SK-N-SH treated with all-trans-retinoic acid at 6 μM for 48 hours (cell line): ENCODE measurements around the gene CRYGB.

ENCODE experiments used
- ATAC-seq: fragments of 200-7000 bp; cut with Tn5 transposase; 3 replicates; pipeline ENCODE4 v1.9.1; 2020; ENCODE audit warnings: mild to moderate bottlenecking, moderate library complexity
- ARNTL ChIP-seq: fragments of 450-650 bp; formaldehyde crosslinking; IDR thresholded peaks from 2 replicates; pipeline ENCODE4 v1.5.0; 2020; ENCODE audit warnings: low read depth, mild to moderate bottlenecking, moderate library complexity, borderline replicate concordance
- BACH2 ChIP-seq: fragments of 250-450 bp; sonication (Bioruptor Pico); IDR thresholded peaks from 2 replicates; pipeline ENCODE4 v1.9.0; 2021; ENCODE audit warnings: mild to moderate bottlenecking, borderline replicate concordance
- CREB5 ChIP-seq: fragments of 250-450 bp; sonication (Bioruptor Pico); IDR thresholded peaks from 2 replicates; pipeline ENCODE4 v1.5.1; 2020; ENCODE audit warnings: low read depth, mild to moderate bottlenecking, moderate library complexity
- CSDC2 ChIP-seq: fragments of 250-450 bp; sonication (Bioruptor Pico); IDR thresholded peaks from 2 replicates; pipeline ENCODE4 v1.5.0; 2020; ENCODE audit warnings: mild to moderate bottlenecking, moderate library complexity
- ESRRG ChIP-seq: fragments of 250-450 bp; sonication (Bioruptor Pico); IDR thresholded peaks from 2 replicates; pipeline ENCODE4 v1.6.1; 2021; ENCODE audit warnings: mild to moderate bottlenecking
- GLIS3 ChIP-seq: fragments of 250-450 bp; sonication (Bioruptor Pico); IDR thresholded peaks from 2 replicates; pipeline ENCODE4 v1.5.0; 2020; ENCODE audit warnings: mild to moderate bottlenecking, moderate library complexity
- ISL1 ChIP-seq: fragments of 250-450 bp; sonication (Bioruptor Pico); IDR thresholded peaks from 2 replicates; pipeline ENCODE4 v2.1.2; 2022; ENCODE audit warnings: mild to moderate bottlenecking, moderate library complexity
- OSR1 ChIP-seq: fragments of 250-450 bp; sonication (Bioruptor Pico); IDR thresholded peaks from 2 replicates; pipeline ENCODE4 v1.8.0; 2022; ENCODE audit warnings: moderate library complexity, mild to moderate bottlenecking, inconsistent platforms
- PATZ1 ChIP-seq: fragments of 250-450 bp; sonication (Bioruptor Pico); IDR thresholded peaks from 2 replicates; pipeline ENCODE4 v1.8.0; 2020; ENCODE audit warnings: mild to moderate bottlenecking, moderate library complexity, borderline replicate concordance
- PPARA ChIP-seq: fragments of 250-450 bp; sonication (Bioruptor Pico); IDR thresholded peaks from 2 replicates; pipeline ENCODE4 v1.5.0; 2020; ENCODE audit warnings: mild to moderate bottlenecking, borderline replicate concordance
- RARB ChIP-seq: fragments of 250-450 bp; sonication (Bioruptor Pico); IDR thresholded peaks from 2 replicates; pipeline ENCODE4 v1.8.0; 2021; ENCODE audit warnings: mild to moderate bottlenecking, moderate library complexity
- SNAI2 ChIP-seq: fragments of 250-450 bp; sonication (Bioruptor Pico); IDR thresholded peaks from 2 replicates; pipeline ENCODE4 v1.5.0; 2020; ENCODE audit warnings: mild to moderate bottlenecking, moderate library complexity
- TCF4 ChIP-seq: fragments of 250-450 bp; sonication (Bioruptor Pico); IDR thresholded peaks from 2 replicates; pipeline ENCODE4 v1.8.0; 2021; ENCODE audit warnings: mild to moderate bottlenecking, moderate library complexity, borderline replicate concordance
- TOX ChIP-seq: fragments of 250-450 bp; sonication (Bioruptor Pico); IDR thresholded peaks from 2 replicates; pipeline ENCODE4 v1.8.0; 2021; ENCODE audit warnings: mild to moderate bottlenecking, moderate library complexity, borderline replicate concordance
- TSHZ2 ChIP-seq: fragments of 250-450 bp; sonication (Bioruptor Pico); IDR thresholded peaks from 2 replicates; pipeline ENCODE4 v1.5.0; 2020; ENCODE audit warnings: mild to moderate bottlenecking, moderate library complexity
- ZC3H10 ChIP-seq: fragments of 250-450 bp; sonication (Bioruptor Pico); IDR thresholded peaks from 2 replicates; pipeline ENCODE4 v1.5.1; 2021; ENCODE audit warnings: mild to moderate bottlenecking, moderate library complexity
- ZFP30 ChIP-seq: fragments of 450-650 bp; formaldehyde crosslinking; IDR thresholded peaks from 2 replicates; pipeline ENCODE4 v1.5.0; 2022; ENCODE audit warnings: mild to moderate bottlenecking, moderate library complexity
- ZNF565 ChIP-seq: fragments of 450-650 bp; formaldehyde crosslinking; conservative IDR thresholded peaks from 2 replicates; pipeline ENCODE4 v1.5.0; 2020; ENCODE audit warnings: low read depth, mild to moderate bottlenecking, moderate library complexity
- ZNF70 ChIP-seq: fragments of 450-650 bp; formaldehyde crosslinking; IDR thresholded peaks from 2 replicates; pipeline ENCODE4 v1.5.0; 2020; ENCODE audit warnings: mild to moderate bottlenecking, moderate library complexity
- ZNF8 ChIP-seq: fragments of 450-650 bp; formaldehyde crosslinking; IDR thresholded peaks from 2 replicates; pipeline ENCODE4 v1.5.0; 2020; ENCODE audit warnings: mild to moderate bottlenecking, moderate library complexity
- TF ChIP-seq, protein P1 (sequence below): fragments of 250-450 bp; sonication (Bioruptor Pico); IDR thresholded peaks from 2 replicates; pipeline ENCODE4 v1.5.1; 2021; ENCODE audit warnings: mild to moderate bottlenecking, moderate library complexity
- TF ChIP-seq, protein P2 (sequence below): fragments of 250-450 bp; sonication (Bioruptor Pico); IDR thresholded peaks from 2 replicates; pipeline ENCODE4 v1.8.0; 2021; ENCODE audit warnings: low read depth, mild to moderate bottlenecking, moderate library complexity, borderline replicate concordance

CRYGB gene

DNA sequence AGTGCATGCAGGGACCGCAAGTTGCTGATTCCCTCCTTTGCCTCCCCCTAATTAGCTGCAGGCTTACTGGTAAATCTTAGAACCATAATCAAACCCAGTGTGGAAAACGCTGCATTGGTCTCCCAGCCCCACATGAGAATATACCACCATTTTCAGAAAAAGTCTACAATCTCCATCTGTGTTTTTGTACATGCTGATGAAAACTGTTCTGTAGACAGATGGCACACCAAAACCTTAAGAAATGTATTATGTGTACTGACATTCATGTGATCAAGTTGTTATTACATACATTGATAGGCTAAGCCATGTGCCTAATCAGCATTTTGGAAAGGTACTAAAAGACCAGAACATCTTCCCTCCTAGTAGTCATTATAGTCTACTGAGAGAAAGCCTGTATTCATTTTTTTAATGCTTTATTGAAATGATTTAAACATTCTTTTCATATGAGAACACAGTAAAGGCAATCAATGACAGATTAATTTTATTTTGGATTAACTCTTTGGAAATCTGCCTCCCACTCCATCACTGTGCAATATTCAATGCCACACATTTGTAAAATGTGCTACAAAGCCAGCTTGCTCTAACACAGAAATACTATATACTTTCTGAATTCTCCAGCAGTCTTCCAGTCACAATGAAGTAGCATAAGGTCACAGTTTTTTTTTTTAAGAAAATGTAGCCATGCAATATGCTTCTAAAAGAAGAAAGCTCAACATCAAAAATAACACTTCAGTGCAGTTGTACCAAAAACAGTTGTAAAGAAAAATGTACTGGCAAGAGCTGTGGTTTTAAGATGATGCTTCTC, 19.2 kb upstream of the CRYGB start:
- TF ChIP-seq ZNF565 (CRISPR knock-in tag): no peak
- no peak for TF ChIP-seq TCF4 (CRISPR knock-in tag)
- no peak for TF ChIP-seq PATZ1 (CRISPR knock-in tag)
- TF ChIP-seq, protein P1, sequence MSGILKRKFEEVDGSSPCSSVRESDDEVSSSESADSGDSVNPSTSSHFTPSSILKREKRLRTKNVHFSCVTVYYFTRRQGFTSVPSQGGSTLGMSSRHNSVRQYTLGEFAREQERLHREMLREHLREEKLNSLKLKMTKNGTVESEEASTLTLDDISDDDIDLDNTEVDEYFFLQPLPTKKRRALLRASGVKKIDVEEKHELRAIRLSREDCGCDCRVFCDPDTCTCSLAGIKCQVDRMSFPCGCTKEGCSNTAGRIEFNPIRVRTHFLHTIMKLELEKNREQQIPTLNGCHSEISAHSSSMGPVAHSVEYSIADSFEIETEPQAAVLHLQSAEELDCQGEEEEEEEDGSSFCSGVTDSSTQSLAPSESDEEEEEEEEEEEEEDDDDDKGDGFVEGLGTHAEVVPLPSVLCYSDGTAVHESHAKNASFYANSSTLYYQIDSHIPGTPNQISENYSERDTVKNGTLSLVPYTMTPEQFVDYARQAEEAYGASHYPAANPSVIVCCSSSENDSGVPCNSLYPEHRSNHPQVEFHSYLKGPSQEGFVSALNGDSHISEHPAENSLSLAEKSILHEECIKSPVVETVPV (CRISPR knock-in tag): no peak
- no peak for TF ChIP-seq PPARA (CRISPR knock-in tag)
- TF ChIP-seq ARNTL (CRISPR knock-in tag): no peak
- TF ChIP-seq BACH2 (CRISPR knock-in tag): no peak
- no peak for TF ChIP-seq CREB5 (CRISPR knock-in tag)
- TF ChIP-seq ZC3H10 (CRISPR knock-in tag): no peak
- TF ChIP-seq GLIS3: no peak
- TF ChIP-seq, all 23 proteins: peak for 0

GRCh38 chr2:208163489-208163888, 17.5 kb upstream of the CRYGB start, which contains the start of gene CRYGA:
Gene CRYGA, minus strand, starts transcription at chr2:208163589. Its CDS starts 33 bp downstream, at chr2:208163556.
- no peak for ATAC-seq
- TF ChIP-seq ARNTL (CRISPR knock-in tag) (no peak), SNAI2 (CRISPR knock-in tag) (no peak), OSR1 (CRISPR knock-in tag) (no peak), TSHZ2 (CRISPR knock-in tag) (no peak)

More for the DNA sequence above, 19.2 kb upstream of the CRYGB start:
- ATAC-seq: no peak

DNA sequence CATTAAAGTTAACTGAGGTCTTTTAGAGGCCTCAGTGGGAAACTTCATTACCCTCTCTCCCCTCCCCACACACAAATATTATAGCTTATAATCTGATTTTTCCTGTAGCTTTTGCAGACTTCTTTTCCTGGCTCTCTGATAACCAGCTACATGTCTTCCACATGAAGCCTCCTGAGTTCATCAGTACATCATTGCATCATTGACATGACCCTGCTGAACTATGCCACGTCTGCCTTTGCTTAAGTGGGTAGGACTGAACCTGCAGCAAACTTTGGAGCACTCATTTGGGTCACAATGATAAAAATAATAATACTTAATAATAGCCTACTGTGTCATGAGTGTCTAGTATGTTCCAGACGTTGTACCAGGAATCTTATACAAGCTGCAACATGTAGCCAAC, 10.5 kb upstream of the CRYGB start:
- TF ChIP-seq ISL1 (CRISPR knock-in tag) (no peak), CREB5 (CRISPR knock-in tag) (no peak), ESRRG (no peak), TCF4 (CRISPR knock-in tag) (no peak), BACH2 (CRISPR knock-in tag) (no peak), PPARA (CRISPR knock-in tag) (no peak), ZNF565 (CRISPR knock-in tag) (no peak), RARB (CRISPR knock-in tag) (no peak), CSDC2 (CRISPR knock-in tag) (no peak), TOX (CRISPR knock-in tag) (no peak), SNAI2 (CRISPR knock-in tag) (no peak), OSR1 (CRISPR knock-in tag) (no peak), ZC3H10 (CRISPR knock-in tag) (no peak), GLIS3 (no peak), TSHZ2 (CRISPR knock-in tag) (no peak), ZFP30 (no peak), ZNF70 (CRISPR knock-in tag) (no peak), ZNF8 (CRISPR knock-in tag) (no peak)
- TF ChIP-seq, protein P2, sequence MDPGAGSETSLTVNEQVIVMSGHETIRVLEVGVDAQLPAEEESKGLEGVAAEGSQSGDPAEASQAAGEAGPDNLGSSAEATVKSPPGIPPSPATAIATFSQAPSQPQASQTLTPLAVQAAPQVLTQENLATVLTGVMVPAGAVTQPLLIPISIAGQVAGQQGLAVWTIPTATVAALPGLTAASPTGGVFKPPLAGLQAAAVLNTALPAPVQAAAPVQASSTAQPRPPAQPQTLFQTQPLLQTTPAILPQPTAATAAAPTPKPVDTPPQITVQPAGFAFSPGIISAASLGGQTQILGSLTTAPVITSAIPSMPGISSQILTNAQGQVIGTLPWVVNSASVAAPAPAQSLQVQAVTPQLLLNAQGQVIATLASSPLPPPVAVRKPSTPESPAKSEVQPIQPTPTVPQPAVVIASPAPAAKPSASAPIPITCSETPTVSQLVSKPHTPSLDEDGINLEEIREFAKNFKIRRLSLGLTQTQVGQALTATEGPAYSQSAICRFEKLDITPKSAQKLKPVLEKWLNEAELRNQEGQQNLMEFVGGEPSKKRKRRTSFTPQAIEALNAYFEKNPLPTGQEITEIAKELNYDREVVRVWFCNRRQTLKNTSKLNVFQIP (CRISPR knock-in tag): no peak

More for the DNA sequence above, 10.5 kb upstream of the CRYGB start:
- no peak for ATAC-seq
